CD4-positive, alpha-beta T cell treated with Interleukin-4 for 4 hours (primary cell): ENCODE data around the gene MAGI1.

Source experiments
- DNase-seq: peaks from one replicate; pipeline ENCODE4 v3.0.0-alpha.2; 2020

Gene MAGI1

DNA sequence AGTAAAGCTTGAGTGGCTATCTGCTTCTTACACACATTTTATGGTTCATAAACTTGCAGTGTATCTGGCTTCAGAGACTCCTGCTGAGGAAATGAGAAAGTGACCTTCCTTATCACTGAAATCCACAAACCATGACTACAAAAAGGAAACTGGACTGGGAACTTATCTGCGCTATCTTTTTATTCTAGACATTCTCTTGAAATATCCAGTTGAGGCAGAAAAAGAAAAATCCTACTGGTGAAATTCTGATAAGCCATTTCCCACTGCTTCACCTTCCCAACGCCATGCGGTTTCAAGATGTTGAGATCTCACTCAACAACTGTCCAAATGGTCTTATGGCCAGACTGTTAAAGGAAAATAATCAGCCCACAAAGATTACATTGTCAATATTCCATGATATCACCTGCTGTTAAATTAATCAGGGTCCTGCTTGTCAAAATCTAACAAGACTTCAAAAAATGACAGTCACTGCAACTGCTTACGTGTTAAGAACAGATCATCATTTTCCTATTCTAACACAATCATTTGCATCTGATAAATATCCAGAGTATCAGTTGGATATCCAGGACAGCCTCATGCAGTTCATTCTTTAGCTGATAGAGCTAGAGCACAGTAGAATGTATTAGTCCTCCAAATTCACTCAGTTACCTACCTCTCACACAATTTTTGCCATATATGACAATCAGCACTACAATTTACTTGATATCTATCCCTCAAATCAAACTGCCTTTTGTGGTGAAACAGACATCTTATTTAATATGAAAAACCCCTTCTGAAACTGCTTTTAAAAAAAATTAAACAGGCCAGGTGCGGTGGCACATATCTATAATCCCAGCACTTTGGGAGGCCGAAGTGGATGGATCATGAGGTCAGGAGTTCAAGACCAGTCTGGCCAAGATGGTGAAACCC, 538.1 kb downstream of the MAGI1 start:
- DNase-seq = no peak

DNA sequence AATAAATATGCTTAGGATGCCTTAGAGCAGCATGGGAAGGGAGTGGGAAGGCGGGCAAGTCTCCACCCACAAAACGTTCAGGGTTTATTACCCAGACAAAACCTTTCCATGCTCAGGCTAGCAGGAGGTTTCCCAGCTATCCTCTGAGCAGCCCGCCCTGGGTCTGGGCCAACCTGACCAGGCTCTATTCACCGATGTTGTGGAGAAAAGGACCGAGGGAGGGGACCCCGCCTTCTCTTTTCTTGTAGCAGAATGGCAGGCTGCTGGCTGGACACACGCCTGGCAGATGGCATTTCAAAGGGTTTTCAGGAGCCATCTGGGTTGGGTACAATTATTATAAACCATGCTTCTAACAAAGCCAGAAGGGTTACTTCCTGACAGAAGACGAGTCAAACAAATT, 540.9 kb downstream of the MAGI1 start:
- no peak for DNase-seq

DNA sequence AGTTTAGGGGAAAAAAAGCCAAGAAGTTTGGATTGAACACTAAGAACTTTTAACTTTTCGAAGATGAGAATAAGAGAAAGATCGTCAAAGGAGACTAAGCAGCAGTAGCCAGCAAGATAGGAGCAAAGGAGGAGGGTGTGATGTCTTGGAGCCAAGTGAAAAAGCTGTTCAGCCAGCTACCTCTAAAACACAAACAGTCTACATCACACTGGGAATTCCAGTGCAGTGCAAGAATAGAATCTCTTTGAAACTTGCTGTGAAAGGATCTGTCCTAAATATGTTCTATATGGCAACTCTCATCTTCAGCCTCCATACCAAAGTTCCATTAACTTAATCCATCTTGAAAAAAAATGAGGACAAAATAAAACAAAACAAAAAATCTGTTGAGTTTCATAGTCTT, 541.5 kb downstream of the MAGI1 start:
- no peak for DNase-seq

DNA sequence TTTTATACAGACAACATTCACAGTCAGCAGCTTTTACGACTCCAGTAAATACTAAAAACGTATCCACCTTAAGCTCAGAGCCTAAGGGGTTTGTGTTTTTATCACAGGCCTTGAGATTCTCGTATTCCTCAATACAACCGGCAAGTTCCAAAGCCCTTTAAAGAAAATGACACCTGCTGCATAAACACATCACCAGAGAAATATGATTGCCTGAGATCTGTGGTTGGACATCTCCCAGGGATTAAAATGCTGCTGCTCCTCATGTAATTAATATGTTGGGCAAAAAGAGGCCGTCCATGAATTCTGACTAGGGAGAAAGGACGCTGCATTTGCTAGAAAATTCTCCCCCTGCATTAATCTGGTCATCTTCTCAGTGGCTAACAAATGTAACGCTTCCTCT, 544.8 kb downstream of the MAGI1 start:
- DNase-seq = no peak

DNA sequence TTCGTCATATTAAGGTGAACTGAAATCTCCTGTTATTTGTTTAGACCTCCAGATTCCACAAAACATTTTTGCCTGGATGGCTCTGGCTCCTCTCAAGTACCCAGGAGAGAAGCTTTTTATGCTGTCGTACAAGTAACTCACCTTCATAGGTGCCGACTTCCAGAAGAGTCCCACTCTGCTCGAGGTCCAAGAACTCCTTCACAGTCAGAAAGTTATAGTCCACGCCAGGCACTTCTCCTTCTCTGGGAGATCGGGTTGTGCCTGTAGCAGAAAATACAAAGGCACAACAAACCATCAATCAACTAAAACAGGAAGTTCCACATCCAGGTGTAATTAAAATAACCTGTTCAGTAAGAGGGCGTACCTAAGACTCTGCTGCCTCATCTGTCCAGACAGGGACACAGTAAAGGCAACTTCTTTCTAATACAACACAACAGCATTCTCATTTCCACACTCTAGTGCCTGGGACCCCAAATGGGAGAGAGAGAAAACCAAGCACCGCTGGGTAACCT, 545.3 kb downstream of the MAGI1 start:
- DNase-seq = no peak

DNA sequence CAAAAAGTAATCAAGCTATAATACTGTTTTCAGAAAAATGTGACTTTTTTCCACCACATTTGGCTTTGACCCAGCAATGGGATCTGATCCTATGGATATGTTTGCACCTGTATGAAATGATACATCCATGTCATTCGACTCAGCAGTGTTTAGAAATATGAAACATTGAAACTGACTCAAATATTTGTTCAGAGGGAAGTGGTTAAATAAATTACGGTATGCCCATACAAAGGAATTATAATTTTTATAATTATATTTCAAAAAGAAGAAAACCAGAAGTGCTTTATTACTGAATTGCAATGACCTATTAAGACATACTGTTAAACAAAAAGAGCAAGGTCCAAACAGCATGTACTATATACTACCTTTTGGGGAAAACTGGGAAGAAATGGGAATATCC, 546.5 kb downstream of the MAGI1 start:
- no peak for DNase-seq

DNA sequence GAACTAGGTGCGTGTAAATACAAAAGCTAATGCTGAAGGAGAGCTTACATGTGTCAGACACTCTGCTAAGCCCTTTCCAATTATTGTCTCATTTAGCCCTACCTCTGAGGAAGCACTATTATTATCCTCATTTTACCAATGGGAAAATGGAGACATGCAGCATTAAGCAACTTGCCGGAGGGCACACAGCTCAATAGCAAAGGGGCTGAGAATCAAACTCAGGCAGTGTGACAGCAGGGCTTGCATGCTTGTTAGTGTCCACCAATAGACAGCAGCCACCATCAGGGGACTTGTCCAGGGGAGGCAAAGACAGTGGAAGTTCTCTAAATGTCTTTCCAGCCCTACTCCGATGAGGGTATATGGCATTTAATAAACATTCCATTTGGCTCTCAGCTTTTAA, 548.6 kb downstream of the MAGI1 start:
- DNase-seq = no peak

DNA sequence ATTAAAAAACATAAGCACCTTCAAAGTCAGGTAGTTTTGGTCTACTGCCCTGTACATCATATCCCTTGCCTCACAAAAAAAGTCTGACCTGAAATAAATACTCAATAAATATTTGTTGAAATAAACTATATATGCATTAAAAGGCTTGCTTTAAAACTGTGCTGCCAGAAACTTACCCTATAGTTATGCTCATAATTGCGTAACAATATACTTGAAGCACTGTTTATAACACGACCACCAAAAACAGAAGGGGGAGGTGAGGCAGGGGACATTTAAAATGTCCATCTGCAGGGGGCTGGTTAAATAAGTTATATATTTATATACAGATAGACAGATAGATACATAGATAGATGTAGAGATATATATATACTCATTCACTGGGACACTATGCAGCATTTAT, 549.5 kb downstream of the MAGI1 start:
- DNase-seq = no peak

DNA sequence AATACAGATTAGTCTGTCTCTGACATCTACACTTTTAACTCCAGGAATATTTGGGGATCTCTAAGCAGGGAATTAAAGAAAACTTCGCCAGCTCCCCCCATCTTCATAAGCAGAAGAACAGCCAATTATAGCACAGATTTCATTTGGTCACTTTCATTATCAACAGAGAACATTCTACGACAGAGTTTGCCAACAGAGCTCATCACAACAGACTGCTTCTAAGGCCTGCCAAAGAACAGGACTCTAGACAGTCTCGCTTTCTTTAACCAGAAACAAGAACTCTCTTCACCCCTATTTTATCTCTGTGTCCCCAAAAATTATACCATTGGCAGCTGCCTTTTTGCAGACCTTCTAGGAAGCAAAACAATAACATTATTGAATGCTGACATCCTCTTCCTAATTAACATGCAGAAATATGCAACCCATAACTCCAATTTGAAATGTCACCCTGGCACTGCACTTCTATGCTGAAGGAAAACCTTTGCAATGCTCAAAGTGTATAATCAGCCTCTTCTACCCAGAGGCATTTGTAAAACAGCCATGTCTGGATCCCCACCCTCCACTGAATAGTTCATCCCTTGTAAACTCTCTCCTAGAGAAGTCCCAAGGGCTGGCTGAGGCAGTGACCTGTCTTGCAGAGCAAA, 552.8 kb downstream of the MAGI1 start:
- DNase-seq = no peak

DNA sequence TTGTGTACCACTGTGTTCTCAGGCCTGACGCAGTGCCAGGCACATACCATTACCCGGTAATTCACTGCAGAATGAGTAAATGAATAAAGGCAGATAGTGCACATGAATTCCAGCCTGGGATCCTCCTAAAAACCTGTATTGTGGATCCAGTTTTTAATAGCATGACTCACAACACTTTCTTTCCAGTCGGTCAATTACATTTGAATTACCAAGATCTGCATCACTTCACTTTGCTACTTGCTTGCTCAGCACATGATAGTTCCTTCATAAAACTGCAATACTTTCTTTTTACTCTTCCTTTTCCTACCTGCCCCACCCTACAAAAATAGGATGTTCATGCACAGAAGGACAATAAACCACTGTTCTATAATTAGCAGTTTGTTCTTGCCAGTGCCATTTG, 553.8 kb downstream of the MAGI1 start:
- DNase-seq = no peak

DNA sequence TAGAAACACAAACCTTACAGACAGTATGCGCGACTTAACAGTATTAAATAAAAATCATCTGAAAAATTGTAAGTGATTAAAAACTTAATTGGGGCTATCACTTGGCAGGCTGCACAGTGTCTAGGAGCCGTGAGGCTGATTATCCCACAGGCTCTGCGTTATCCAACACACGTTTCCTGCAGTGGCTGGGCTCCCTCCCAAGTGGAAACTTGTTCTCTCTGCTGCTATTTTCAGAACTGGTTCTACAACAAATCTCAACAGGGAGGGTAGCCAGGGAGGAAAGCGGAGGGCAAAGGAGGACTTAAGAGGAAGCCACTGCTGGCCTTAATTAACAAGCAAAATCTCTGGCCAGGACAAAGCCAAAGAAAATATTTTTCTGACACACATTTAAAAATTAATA, 555.2 kb downstream of the MAGI1 start:
- no peak for DNase-seq

DNA sequence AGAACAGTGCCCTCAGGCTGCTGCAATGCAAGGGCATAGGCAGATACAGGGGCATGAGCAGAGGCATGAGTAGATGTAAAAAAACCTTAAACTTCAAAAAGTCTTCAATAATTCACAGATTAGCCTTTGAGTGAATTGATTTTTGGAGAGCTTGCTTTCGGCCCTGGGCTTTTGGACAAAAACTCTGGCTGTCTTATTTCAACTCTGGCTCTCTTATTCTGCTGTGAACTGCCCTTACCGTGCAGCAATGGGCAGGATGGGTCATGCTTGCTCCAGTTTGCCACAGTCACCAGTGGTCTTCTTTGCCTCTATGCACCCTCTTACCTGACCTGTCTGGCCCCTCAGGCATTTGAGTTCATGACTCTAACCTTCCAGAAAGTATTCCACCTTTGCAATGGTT, 555.7 kb downstream of the MAGI1 start:
- DNase-seq = no peak

DNA sequence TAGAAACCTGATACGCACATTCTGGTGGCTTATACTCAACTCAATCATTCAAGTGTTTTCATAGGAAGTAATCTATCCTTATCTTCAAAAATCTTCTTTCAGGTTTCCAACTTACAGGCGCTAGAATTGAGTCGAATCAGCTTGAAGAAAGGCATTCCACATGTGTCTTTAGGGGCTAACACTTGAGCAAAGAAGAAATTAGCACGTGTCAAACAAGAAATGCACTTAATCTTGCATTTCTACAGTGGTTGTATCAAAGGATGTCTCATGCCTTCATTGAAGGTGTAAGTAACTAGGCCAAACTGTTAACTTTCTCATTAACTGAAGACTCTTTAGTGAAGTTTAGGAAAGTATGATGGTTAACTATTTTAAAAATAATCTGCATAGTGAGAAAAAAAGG, 557.6 kb downstream of the MAGI1 start:
- no peak for DNase-seq

DNA sequence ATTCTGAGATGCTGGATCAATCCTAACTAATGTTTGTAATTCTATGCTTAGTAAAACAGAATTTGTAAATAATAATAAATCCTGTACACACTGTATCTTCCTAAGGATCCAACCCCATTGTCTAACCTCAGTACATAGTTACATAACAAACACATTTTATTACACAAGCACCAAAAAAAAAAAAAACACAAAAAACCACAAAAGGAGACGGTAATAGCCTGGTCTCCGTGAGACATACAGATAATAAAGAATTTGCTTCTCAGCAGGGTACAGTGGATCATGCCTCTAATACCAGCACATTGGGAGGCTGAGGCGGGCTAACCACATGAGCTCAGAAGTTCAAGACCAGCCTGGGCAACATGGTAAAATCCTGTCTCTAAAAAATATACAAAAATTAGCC, 558.7 kb downstream of the MAGI1 start:
- no peak for DNase-seq

DNA sequence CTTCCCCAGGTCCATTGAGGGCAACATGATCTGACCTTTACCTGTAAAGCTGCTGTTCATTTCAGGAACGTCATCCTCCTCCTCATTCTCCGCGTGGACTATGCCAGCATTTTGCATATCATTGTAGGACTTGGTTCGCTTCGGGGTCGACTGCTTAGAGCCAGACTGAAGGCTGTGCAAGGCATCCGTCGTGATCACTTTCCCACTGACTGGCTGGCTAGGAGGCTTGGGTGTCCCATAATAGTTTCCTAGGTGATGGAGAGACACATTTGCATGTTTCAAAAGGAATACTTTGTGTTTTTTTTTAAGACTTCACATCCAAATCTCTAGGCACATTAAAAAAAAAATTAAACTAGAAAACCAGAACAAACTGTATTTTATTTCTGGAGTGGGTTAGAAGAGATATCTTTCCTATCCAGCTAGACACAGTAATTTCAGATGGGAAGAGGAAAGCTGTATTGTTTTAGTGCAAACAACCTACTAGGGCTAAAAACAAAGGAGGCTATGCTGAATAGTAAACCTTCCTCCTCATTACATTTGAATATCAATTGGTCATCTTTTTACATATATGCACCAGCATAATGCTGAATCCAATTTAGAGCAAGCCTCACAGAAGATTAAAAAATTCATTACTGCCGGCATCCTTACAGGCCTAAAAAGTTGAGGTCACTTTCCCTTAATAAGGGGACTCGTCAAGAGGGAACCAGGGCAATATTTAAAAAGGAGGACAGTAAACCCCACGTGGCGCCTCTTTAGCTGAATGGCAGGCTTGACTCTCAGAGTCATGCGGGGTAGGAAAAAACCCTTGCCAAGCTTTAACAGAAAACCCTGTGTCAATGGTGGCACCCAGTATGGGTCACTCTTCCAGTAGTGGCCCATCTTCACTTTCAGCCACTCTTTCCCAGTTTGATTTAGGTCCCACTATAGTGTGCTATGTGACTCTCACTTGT, 559.9 kb downstream of the MAGI1 start:
- DNase-seq = no peak

DNA sequence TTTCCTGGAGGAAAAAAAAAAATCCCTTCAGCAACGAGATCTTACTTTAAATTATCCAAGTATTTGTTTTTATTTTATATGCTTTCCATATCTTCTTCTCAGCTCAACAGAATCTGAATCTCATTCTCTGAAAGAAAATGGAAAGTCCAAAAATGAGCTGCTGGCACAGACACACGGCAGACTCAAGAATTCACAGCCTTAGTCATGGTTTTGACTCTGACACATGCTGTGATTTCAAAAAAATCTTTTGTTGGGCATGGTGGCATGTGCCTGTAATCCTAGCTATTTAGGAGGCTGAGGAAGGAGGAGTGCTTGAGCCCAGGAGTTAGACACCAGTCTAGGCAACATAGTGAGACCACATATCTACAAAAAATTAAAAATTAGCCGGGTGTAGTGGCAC, 565.0 kb downstream of the MAGI1 start:
- DNase-seq = no peak

DNA sequence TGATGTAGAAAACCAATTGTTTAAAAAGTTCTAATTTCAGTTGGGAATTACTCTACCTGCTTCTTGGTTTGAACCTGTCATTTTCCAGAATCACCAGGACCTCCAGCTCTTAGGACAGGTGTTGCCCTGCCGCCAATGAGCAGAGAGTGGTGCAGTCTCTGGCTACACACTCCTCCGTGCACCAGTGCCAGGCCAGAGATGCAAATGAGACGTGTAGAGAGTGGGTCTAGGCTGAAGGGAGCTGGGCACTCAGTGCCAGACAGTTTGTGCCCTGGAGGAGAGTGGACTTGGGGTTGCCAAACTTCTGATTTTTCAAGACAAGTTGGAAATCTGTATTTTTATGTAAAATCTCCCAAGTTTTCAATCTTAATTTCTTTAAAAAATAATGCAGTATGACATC, 566.2 kb downstream of the MAGI1 start:
- no peak for DNase-seq

DNA sequence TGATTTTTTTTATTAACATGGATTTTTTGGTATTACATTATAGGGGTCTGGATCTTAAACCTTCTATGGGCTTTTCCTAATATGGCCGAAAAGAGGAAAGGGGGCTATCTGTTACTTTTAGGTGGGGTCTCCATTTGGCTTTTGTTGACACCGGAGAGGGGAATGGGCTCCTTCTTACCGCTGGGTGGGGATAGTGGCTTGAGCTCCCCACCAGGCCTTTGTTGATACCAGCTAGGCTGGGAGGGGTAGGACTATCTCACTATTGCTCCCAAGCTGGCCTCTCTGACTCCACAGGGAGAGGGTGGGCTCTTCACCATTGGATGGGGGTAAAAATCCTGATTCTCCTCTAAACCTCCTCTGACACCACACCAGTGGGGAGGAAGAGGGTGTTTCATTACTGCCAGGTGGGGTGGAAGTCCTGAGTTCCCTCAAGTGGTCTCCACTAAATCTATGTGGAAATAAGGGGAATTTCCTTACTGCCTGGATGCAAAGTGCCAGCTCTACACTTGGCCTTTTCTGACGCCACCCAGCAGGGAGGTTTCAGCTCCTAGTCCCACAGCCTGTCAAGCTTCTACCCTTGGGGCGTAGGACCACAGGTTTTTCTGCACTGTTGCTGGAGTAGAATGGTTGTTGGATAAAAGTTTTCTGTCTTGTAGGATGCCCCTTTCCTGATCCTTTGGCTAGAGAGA, 572.3 kb downstream of the MAGI1 start:
- no peak for DNase-seq

DNA sequence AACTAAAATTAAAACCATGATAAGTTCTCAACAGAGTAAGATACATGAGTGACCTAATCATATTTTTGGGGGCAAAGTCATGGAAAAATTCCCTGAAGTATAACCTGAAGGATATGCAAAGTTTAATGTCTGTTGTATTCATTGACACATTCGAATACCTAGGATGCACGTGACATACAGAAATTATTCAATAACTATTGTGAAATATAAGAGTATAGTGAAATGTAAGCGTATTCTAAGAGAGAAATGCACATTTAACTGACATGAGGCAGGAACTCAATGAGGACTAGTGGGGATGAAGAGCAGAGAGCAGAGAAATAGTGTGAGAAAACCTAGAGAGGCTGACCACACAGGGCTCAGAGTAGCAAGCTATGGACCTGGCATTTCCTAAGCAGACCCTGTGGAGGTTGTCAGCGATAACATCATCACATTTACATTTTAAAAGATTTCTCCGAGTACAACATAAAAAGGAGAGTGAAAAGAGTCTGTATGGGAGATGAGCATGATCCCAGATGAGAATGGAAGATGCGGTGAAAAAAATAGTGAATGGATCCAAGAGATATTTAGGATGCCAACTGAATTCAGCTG, 588.8 kb downstream of the MAGI1 start:
- DNase-seq = no peak

DNA sequence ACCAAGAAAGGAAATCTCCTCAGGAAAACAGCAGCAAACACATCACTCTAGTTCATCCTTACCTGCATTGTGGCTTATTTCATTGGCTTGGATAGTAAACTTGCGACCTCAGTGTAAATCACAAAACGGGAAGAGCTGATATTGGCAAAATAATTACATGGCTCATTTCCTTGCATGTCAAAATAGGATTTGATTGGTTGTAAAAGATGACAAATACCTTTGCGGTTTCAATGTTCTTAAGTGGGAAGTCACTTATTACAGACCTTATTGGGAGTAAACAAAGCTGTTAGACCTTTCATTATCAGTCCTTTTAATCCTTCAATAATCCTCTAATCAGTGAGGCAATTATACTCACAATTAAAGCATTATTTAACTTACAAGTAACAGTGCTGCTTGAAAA, 590.6 kb downstream of the MAGI1 start:
- no peak for DNase-seq

DNA sequence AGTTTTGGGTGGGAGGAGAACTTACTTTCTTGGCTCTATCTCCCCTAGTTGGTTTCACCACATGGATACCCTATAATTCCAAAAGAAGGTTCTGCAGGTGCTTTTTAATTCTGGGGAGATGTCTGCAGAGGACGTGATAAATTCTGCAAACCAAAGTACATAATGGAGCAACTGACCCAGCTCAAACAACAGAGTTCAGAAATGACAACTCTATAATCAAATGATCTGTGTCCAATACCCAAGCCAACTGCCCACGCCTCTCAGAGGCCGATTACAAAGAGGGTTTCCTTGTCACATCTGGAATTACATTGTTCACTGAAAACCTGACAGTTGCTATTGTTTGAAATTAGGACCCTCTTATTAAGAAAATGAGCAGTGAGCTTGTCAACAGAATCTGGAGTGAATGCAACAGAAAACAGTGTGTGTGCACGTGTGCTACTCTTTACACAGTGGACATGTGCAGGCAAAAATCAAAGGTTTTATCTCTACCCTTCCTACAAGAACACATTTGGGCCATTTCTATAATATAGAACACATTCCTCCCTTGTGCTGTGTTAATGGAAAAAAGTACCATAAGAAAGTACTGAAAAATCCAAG, 593.0 kb downstream of the MAGI1 start:
- DNase-seq = no peak

DNA sequence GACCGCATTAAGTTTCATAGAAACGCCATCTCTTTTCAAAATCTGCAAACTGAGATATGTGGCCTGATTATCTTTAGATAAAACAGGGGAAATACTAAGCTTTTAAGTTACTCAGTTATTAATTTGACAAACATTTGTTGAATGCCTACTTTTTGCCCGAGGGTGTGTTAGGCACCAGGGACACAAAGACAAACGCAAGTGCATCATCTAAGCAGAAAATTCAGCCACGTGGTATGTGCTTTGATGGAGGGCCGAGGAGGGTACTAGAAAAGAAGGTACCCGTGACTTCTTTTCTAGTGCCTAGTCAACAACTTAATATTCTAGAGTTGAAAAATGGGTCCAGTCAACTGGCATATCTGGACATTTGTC, 594.3 kb downstream of the MAGI1 start:
- DNase-seq = no peak
